Natural killer cell (primary cell): ENCODE measurements around the gene C2CD4B. TPM values are rescaled to one million over a fixed set of nuclear protein-coding genes. Genes with fewer than 3 reads are reported as not detected.

Experiments used
- ATAC-seq, 3 donors: fragments of 150-1000 bp in 2 of 3; fragments of 200-7000 bp in 1 of 3; cut with Tn5 transposase; 1 replicate in 1 of 3; 2 replicates in 2 of 3; pipeline ENCODE4 v1.10.0; 2021; ENCODE audit warnings: mild to moderate bottlenecking in 2 of 3, moderate library complexity in 2 of 3
- DNase-seq, 2 donors: peaks; one replicate each; pipeline versions ENCODE4 v3.0.0 to v3.0.0-alpha.2; 2013 to 2021; ENCODE audit warnings: mixed read lengths in 1 of 2
- H3K27ac ChIP-seq: one replicate; pipeline ENCODE4 v1.5.1; 2013; ENCODE audit warnings: mild to moderate bottlenecking, low read length
- H3K27me3 ChIP-seq: one replicate; pipeline ENCODE4 v1.6.1; 2013; ENCODE audit warnings: low read length; ENCODE audit not compliant: control insufficient read depth, insufficient read depth
- H3K36me3 ChIP-seq: one replicate; pipeline ENCODE4 v1.6.1; 2013; ENCODE audit warnings: low read length; ENCODE audit not compliant: control insufficient read depth, insufficient read depth
- H3K4me1 ChIP-seq: one replicate; pipeline ENCODE4 v1.6.1; 2013; ENCODE audit warnings: low read length; ENCODE audit not compliant: control insufficient read depth, insufficient read depth
- H3K4me3 ChIP-seq: one replicate; pipeline ENCODE4 v1.5.1; 2013; ENCODE audit warnings: low read length
- H3K9me3 ChIP-seq: one replicate; pipeline ENCODE4 v1.6.1; 2013; ENCODE audit warnings: low read length; ENCODE audit not compliant: control insufficient read depth, insufficient read depth
- H3K27ac Mint-ChIP-seq, 2 donors: one replicate each; pipeline ENCODE4 v1.8.0; 2022; ENCODE audit warnings: mild to moderate bottlenecking in 2 of 2, mixed read lengths in 2 of 2, moderate library complexity in 1 of 2
- H3K27me3 Mint-ChIP-seq, 2 donors: one replicate each; pipeline ENCODE4 v1.8.0; 2022; ENCODE audit warnings: low read depth in 2 of 2, mixed read lengths in 2 of 2
- H3K36me3 Mint-ChIP-seq: one replicate; pipeline ENCODE4 v1.8.0; 2022; ENCODE audit warnings: mixed read lengths
- H3K4me1 Mint-ChIP-seq, 2 donors: one replicate each; pipeline ENCODE4 v1.8.0; 2022; ENCODE audit warnings: mixed read lengths in 2 of 2
- H3K4me3 Mint-ChIP-seq: one replicate; pipeline ENCODE4 v1.8.0; 2022; ENCODE audit warnings: mild to moderate bottlenecking, moderate library complexity, mixed read lengths
- H3K9me3 Mint-ChIP-seq, 2 donors: one replicate each; pipeline ENCODE4 v1.8.0; 2022; ENCODE audit warnings: mixed read lengths in 2 of 2
- WGBS: methylation state at CpG from one replicate; pipeline ENCODE4 v1.1.7; 2013; ENCODE audit warnings: missing lambda C conversion rate; ENCODE audit not compliant: insufficient coverage; 5-methylcytosine and 5-hydroxymethylcytosine counted together
- intact Hi-C: fragments of 100-400 bp; cut with micrococcal nuclease; formaldehyde crosslinking; loops from one replicate; pipeline ENCODE4 v1.14.2; 2022
- total RNA-seq, 4 donors: library from RNA; stranded (reverse); fragments of 120-200 nt in 1 of 4; gene quantifications; one replicate each; pipeline versions ENCODE4 v1.2.3 to v1.2.4, GENCODE V29; 2013 to 2022
- TF ChIP-seq, protein P1 (sequence below): fragments of 200-600 bp; IDR thresholded peaks from one replicate; pipeline ENCODE4 v1.8.0; 2022; ENCODE audit warnings: antibody characterized with exemption

The C2CD4B gene
- total RNA-seq, 3 donors from 2014 or later (not counting 1 experiment from before 2014, with no cell fraction given), result 0.75 TPM; not detected in 2

DNA sequence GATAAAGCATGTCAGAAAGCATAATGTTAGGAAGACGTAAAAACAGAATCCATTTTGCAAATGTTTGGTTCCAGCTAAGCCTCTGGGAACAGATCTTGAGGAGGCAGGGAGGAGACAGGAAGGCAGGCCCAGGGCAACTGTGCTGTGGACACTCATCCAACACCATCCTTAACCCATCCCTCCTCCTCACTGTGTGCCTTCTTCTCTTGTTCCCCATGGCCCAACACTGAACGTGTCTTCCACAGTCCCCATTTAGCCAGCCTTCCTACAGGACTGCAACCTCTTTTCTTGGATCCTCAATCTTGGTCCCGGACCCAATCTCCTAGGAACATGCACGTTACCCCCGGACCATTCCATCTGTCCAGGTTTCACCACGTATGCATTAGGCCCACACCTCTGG is 15.4 kb downstream of the C2CD4B start:
- H3K27me3 ChIP-seq, result no peaks in the 10 kb centered on the region
- no peaks in the 10 kb centered on the region for H3K36me3 Mint-ChIP-seq
- H3K4me3 Mint-ChIP-seq, result no peak overlapping the region
- TF ChIP-seq, protein P1, sequence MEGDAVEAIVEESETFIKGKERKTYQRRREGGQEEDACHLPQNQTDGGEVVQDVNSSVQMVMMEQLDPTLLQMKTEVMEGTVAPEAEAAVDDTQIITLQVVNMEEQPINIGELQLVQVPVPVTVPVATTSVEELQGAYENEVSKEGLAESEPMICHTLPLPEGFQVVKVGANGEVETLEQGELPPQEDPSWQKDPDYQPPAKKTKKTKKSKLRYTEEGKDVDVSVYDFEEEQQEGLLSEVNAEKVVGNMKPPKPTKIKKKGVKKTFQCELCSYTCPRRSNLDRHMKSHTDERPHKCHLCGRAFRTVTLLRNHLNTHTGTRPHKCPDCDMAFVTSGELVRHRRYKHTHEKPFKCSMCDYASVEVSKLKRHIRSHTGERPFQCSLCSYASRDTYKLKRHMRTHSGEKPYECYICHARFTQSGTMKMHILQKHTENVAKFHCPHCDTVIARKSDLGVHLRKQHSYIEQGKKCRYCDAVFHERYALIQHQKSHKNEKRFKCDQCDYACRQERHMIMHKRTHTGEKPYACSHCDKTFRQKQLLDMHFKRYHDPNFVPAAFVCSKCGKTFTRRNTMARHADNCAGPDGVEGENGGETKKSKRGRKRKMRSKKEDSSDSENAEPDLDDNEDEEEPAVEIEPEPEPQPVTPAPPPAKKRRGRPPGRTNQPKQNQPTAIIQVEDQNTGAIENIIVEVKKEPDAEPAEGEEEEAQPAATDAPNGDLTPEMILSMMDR, result no peak
- no peaks in the 10 kb centered on the region for H3K9me3 Mint-ChIP-seq
- H3K27me3 Mint-ChIP-seq, result peaks cover 4 to 25% of the 10 kb centered on the region in 2 donors
- no peaks in the 10 kb centered on the region for H3K4me1 ChIP-seq
- ATAC-seq, result no peak
- H3K4me1 Mint-ChIP-seq, result no peaks in the 10 kb centered on the region
- no peak overlapping the region for H3K27ac Mint-ChIP-seq
- DNase-seq, result no peak
- WGBS, result 90% methylated on average over 6 of the region's 6 CpGs
- H3K9me3 ChIP-seq, result no peaks in the 10 kb centered on the region
- intact Hi-C loops, result no loop called here
- no peaks in the 10 kb centered on the region for H3K36me3 ChIP-seq
- H3K4me3 ChIP-seq, result no peak overlapping the region
- no peak overlapping the region for H3K27ac ChIP-seq

DNA sequence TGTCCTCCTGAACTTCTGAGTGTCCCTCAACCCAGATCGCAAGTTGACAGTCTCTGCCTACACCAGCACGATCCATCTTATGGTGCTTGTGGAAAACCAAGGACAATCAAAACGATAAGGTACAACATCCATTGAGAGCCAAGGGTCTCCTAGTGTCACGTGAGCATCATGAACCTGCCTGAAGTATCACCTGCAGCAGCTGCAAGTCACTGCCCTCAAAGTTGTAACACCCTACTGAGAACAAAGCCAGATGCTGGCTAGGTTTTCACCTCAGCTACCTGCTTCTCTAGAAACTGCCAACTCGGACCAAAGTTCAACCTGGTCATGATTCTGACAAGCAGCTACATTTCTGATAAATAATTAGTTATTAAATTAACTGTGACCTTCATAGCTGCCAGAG is 17.5 kb downstream of the C2CD4B start:
- DNase-seq (no peak), ATAC-seq (no peak)
- Histone ChIP-seq H3K27me3 (no peaks in the 10 kb centered on the region), H3K36me3 (no peaks in the 10 kb centered on the region), H3K4me1 (no peaks in the 10 kb centered on the region), H3K4me3 (no peak overlapping the region), H3K27ac (no peak overlapping the region), H3K9me3 (no peaks in the 10 kb centered on the region)
- Mint-ChIP-seq H3K27ac (no peak overlapping the region), H3K9me3 (no peaks in the 10 kb centered on the region), H3K27me3 (peaks cover 4 to 25% of the 10 kb centered on the region in 2 donors), H3K4me1 (no peaks in the 10 kb centered on the region), H3K36me3 (no peaks in the 10 kb centered on the region), H3K4me3 (no peak overlapping the region)
- intact Hi-C loops, result no loop called here
- TF ChIP-seq, protein P1, result no peak
- WGBS, result 85% methylated on average over 4 of the region's 5 CpGs

DNA sequence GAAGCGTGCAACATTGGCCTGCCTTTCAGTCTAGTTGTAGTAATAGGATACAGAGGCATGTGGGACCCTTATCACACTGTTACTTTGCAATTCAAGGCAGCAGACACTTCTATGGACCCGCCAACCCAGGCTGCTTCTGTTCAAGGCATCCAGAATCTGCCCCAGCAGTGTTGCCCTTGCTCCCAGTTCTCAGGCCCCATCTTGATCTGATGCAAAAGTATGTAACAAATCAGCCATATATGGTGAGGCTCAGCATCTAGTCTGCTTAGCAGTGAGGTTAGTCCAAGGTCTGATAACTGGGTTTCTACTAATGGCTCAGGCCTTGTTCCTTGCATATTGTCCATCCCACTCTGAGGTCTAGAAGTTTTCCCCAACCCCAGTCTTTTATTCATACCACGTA is 17.9 kb downstream of the C2CD4B start:
- DNase-seq, result no peak
- H3K27ac ChIP-seq, result no peak overlapping the region
- TF ChIP-seq, protein P1, result no peak
- H3K4me1 ChIP-seq, result no peaks in the 10 kb centered on the region
- H3K27me3 ChIP-seq, result no peaks in the 10 kb centered on the region
- no peaks in the 10 kb centered on the region for H3K4me1 Mint-ChIP-seq
- ATAC-seq, result no peak
- H3K27me3 Mint-ChIP-seq, result peaks cover 4 to 24% of the 10 kb centered on the region in 2 donors
- no peak overlapping the region for H3K4me3 ChIP-seq
- 83% methylated on average over 3 of the region's 3 CpGs for WGBS
- no peaks in the 10 kb centered on the region for H3K36me3 ChIP-seq
- no peak overlapping the region for H3K27ac Mint-ChIP-seq
- no peaks in the 10 kb centered on the region for H3K36me3 Mint-ChIP-seq
- H3K9me3 ChIP-seq, result no peaks in the 10 kb centered on the region
- no peak overlapping the region for H3K4me3 Mint-ChIP-seq
- no peaks in the 10 kb centered on the region for H3K9me3 Mint-ChIP-seq
- intact Hi-C loops, result no loop called here

DNA sequence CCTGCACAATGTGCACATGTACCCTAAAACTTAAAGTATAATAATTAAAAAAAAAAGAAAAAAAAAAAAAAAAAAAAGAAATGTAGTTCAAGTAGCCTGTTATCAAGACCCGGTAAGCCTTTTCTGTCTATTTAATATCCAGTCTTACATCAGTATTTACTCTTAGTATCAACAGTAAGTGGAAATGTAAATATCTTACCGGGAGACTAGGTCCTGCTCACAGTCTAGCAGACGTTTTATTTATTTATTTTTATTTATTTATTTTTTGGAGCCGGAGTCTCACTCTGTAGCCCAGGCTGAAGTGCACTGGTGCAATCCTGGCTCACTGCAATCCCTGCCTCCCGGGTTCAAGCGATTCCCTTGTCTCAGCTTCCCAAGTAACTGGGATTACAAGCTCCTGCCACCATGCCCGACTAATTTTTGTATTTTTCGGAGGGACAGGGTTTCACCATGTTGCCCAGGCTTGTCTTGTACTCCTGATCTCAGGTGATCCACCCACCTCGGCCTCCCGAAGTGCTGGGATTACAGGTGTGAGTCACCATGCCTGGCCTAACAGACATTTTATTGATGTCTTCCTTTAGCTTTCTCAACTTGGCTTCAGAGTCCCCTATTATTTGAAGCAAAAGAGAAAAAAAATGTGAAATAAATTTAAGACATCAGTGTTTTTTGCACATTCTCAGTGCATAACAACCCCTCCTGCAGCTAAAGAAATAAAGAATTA is 19.9 kb downstream of the C2CD4B start:
- no peak for DNase-seq
- Mint-ChIP-seq H3K4me3 (no peak overlapping the region), H3K27me3 (peaks cover 9 to 12% of the 10 kb centered on the region in 2 donors), H3K4me1 (no peaks in the 10 kb centered on the region), H3K36me3 (no peaks in the 10 kb centered on the region), H3K27ac (no peak overlapping the region), H3K9me3 (no peaks in the 10 kb centered on the region)
- ATAC-seq, result no peak
- Histone ChIP-seq H3K9me3 (no peaks in the 10 kb centered on the region), H3K27ac (no peak overlapping the region), H3K36me3 (no peaks in the 10 kb centered on the region), H3K27me3 (peaks cover 3% of the 10 kb centered on the region), H3K4me3 (no peak overlapping the region), H3K4me1 (no peaks in the 10 kb centered on the region)
- 92% methylated on average over 9 of the region's 10 CpGs for WGBS
- TF ChIP-seq, protein P1, result no peak
- intact Hi-C loops, result no loop called here
